Ascending aorta (tissue), 2 donors: ENCODE measurements around the gene CWF19L2. TPM values are rescaled to one million over a fixed set of nuclear protein-coding genes. Genes with fewer than 3 reads are reported as not detected.
"Not testable (repeated sequence)": the region's sequence is repeated elsewhere in the genome, so short reads cannot be mapped to it uniquely, and the experiment has no call there.

Experiments used
- DNase-seq, 2 donors: peaks; one replicate each; pipeline ENCODE4 v3.0.0-alpha.2; 2019; ENCODE audit warnings: low spot score in 2 of 2
- H3K27ac ChIP-seq, 2 donors: fragments of 200-600 bp; sonication (generic); one replicate each; pipeline ENCODE4 v1.5.1; 2016 to 2017; ENCODE audit warnings: mild to moderate bottlenecking in 1 of 2
- H3K27me3 ChIP-seq: fragments of 200-600 bp; sonication (generic); one replicate; pipeline ENCODE4 v1.5.1; 2017
- H3K36me3 ChIP-seq, 2 donors: fragments of 200-600 bp; sonication (generic); one replicate each; pipeline ENCODE4 v1.5.1; 2016
- H3K4me1 ChIP-seq, 2 donors: fragments of 200-600 bp; sonication (generic); one replicate each; pipeline ENCODE4 v1.5.1; 2016 to 2017; ENCODE audit warnings: mild to moderate bottlenecking in 1 of 2
- H3K4me3 ChIP-seq, 2 donors: fragments of 200-600 bp; sonication (generic); one replicate each; pipeline ENCODE4 v1.5.1; 2016 to 2017; ENCODE audit warnings: mild to moderate bottlenecking in 1 of 2
- H3K9me3 ChIP-seq, 2 donors: fragments of 200-600 bp; sonication (generic); one replicate each; pipeline ENCODE4 v1.5.1; 2016
- intact Hi-C: fragments of 100-400 bp; cut with DNase I; formaldehyde crosslinking; loops from one replicate; pipeline ENCODE4 v1.15.1; 2023
- total RNA-seq: library from RNA; depleted of rRNA; stranded (reverse); fragments of >200 nt; gene quantifications from one replicate; pipeline ENCODE4 v1.1.0, GENCODE V29; 2016
- TF ChIP-seq, protein P1 (sequence below), 3 experiments: fragments of 200-600 bp in 2 of 3; fragments of 450-650 bp in 1 of 3; sonication (generic) in 2 of 3; IDR thresholded peaks; one replicate each; pipeline ENCODE4 v1.5.1; 2016 to 2019; ENCODE audit warnings: antibody characterized with exemption in 3 of 3, mild to moderate bottlenecking in 1 of 3, moderate library complexity in 1 of 3

Gene CWF19L2
- total RNA-seq: 10.2 TPM

DNA sequence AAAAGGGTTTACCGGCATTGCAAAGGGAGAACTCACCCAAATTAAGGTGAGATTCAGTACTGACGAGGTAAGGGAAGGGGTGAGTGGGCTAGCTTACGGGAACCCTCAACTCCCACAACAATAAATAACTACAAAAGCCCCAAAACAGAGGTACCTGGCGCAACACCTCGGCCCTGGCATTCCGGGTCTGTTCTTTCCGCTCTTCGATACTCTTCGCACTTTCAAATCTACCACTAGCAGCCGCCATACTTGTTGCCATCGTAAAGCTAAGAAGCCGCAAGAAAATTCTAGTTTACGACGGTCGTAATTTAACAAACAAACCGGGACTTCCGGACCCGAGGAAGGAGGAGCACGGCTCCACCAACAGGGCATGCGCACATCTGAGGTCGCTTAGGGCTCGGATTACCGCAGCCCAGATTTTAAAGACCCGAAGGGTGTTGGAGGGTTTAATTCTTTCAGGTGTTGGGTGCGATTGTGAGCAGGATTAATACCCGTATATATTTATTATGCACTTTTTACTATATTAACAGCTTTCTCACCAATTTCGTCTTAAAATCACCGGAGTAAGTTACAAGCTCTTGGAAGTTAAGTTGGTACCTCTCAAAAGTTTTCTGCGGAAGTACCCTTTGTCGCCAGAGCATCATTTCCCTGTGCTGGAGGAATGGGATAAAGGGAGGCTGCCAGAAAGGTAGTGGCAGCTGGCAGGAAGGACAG lies at the start of gene CWF19L2:
CWF19L2 (minus strand) TSS at position 268 of the 714 bp plus-strand sequence; CDS start at position 259, 9 bp downstream.
- H3K36me3 ChIP-seq: peaks cover 13% of the 10 kb centered on the region in 2 donors
- H3K9me3 ChIP-seq: no peaks in the 10 kb centered on the region
- DNase-seq: peak; percentile 33 to 93
- intact Hi-C loops: loop anchor here (2.0 to 10.0 kb wide), 3 partner anchors 551 to 1207 kb away; partner anchors contain the start of genes ACAT1, CUL5 and DDX10
- no peaks in the 10 kb centered on the region for H3K4me1 ChIP-seq
- TF ChIP-seq, protein P1, sequence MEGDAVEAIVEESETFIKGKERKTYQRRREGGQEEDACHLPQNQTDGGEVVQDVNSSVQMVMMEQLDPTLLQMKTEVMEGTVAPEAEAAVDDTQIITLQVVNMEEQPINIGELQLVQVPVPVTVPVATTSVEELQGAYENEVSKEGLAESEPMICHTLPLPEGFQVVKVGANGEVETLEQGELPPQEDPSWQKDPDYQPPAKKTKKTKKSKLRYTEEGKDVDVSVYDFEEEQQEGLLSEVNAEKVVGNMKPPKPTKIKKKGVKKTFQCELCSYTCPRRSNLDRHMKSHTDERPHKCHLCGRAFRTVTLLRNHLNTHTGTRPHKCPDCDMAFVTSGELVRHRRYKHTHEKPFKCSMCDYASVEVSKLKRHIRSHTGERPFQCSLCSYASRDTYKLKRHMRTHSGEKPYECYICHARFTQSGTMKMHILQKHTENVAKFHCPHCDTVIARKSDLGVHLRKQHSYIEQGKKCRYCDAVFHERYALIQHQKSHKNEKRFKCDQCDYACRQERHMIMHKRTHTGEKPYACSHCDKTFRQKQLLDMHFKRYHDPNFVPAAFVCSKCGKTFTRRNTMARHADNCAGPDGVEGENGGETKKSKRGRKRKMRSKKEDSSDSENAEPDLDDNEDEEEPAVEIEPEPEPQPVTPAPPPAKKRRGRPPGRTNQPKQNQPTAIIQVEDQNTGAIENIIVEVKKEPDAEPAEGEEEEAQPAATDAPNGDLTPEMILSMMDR (IDR thresholded peaks at IDR 0.05): no peak
- peak within 1 kb of the TSS; percentile 74 to 75 for H3K27ac ChIP-seq
- H3K4me3 ChIP-seq: peak within 1 kb of the TSS; percentile 73 to 81
- no peaks in the 10 kb centered on the region for H3K27me3 ChIP-seq

DNA sequence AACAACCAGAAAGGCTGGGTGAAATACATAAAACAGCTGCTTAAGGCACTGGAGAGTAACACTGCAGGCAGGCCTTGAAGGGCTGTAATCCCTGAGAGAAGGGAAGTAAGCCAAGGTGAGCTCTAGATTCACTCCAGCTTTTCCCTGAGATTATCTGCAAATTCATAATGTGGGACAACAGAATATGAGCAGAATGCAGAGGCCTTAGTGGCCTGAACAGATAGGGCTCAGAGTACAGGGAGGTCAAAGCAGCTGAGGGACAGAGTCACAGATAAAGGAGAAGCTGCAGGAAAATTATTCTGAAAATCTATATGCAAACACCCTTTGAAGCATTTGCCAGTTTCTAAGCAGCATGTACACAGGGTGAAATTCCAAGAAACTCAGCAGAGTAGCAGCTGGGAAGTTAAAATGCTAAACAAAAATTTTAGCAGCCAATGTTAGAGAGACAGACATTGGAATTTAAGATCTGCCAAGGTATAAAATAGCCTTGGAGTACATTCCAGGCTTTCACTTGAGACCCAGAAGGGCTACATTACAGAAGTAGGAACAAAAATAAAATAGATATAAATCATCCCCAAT lies 48.1 kb upstream of the CWF19L2 start:
- TF ChIP-seq, protein P1 (IDR thresholded peaks at IDR 0.05): no peak
- Histone ChIP-seq H3K4me1 (no peaks in the 10 kb centered on the region), H3K36me3 (peaks cover 15 to 45% of the 10 kb centered on the region in 2 donors), H3K27me3 (no peaks in the 10 kb centered on the region), H3K9me3 (no peaks in the 10 kb centered on the region), H3K4me3 (no peak overlapping the region), H3K27ac (no peak overlapping the region)
- no peak for DNase-seq
- intact Hi-C loops: no loop called here

DNA sequence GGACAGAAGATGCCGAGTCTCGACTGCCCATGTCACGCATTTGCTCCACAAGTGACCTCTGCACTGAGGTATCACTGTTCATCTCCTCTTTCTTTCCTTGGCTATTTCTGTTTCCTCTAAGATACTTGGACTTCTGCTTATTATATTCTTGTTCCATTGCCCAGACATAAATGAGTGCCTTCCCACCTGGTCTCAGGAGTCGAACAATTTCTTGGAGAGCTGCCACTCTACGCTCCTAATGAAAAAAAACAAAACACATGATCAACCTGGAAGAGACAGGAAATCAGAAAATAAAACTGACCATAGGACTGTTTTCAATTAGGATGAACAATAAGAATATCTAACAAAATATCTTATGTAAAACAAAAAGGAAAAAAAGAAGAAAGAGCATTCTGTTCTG lies 47.4 kb upstream of the CWF19L2 start:
- H3K4me1 ChIP-seq: no peaks in the 10 kb centered on the region
- peaks cover 15 to 38% of the 10 kb centered on the region in 2 donors for H3K36me3 ChIP-seq
- intact Hi-C loops: no loop called here
- no peak overlapping the region for H3K27ac ChIP-seq
- DNase-seq: no peak
- TF ChIP-seq, protein P1 (IDR thresholded peaks at IDR 0.05): no peak
- no peaks in the 10 kb centered on the region for H3K9me3 ChIP-seq
- H3K4me3 ChIP-seq: no peak overlapping the region
- no peaks in the 10 kb centered on the region for H3K27me3 ChIP-seq

DNA sequence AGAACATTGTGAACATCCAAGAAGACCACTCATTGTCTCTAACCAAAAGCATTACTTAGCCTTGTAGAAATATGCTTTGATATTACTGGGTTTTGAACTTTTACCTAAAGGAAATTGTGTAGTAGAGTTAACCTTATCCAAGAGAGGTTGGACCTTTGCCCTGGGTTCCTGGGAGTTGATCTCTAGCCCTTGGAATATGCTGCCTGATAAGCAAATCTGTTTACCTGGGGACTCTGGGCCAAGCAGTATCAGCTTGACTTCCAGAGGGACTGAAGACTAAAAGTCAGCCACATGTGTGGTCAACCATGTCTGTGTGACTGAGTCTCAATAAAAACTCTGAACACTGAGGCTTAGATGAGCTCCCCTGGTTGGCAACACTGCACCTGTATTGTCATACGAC lies 44.1 kb upstream of the CWF19L2 start:
- no peak for DNase-seq
- H3K9me3 ChIP-seq: no peaks in the 10 kb centered on the region
- no peak overlapping the region for H3K4me3 ChIP-seq
- no peaks in the 10 kb centered on the region for H3K4me1 ChIP-seq
- intact Hi-C loops: no loop called here
- no peak overlapping the region for H3K27ac ChIP-seq
- TF ChIP-seq, protein P1 (IDR thresholded peaks at IDR 0.05): no peak
- H3K36me3 ChIP-seq: peaks cover 15 to 32% of the 10 kb centered on the region in 2 donors
- H3K27me3 ChIP-seq: no peaks in the 10 kb centered on the region

DNA sequence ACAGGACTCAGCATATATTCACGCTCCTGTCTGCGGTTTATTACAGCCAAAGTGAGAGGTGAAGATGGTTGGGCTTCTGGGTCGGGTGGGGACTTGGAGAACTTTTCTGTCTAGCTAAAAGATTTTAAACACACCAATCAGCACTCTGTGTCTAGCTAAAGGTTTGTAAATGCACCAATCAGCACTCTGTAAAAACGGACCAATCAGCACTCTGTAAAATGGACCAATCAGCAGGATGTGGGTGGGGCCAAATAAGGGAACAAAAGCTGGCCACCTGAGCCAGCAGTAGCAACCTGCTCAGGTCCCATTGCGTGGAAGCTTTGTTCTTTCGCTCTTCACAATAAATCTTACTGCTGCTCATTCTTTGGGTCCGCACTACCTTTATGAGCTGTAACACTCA lies 39.7 kb upstream of the CWF19L2 start:
- DNase-seq, H3K4me3 ChIP-seq, H3K27me3 ChIP-seq, H3K36me3 ChIP-seq, H3K27ac ChIP-seq, H3K9me3 ChIP-seq, intact Hi-C loops, H3K4me1 ChIP-seq: not testable (repeated sequence)

DNA sequence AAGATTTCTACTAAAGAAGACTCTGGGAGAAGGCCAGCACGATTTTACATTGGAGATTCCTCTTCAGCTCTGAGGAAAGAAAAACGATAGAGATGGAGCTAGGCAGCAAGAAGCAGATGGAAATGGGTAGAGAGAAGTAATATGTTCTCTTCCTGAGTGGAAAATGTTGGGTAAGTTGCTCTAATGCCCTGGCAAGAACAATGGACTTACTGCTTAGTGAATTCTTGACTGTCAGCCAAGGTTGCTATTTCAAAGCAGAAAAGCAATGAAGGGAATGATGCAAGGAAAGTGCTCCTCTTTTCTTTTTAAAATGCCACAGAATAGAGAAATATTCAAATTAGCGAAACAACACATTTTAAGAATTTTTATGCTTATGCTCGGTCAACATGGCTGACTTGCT lies 38.4 kb upstream of the CWF19L2 start:
- no peak overlapping the region for H3K4me3 ChIP-seq
- H3K4me1 ChIP-seq: no peaks in the 10 kb centered on the region
- TF ChIP-seq, protein P1 (IDR thresholded peaks at IDR 0.05): no peak
- H3K36me3 ChIP-seq: no peaks in the 10 kb centered on the region
- H3K27me3 ChIP-seq: no peaks in the 10 kb centered on the region
- H3K9me3 ChIP-seq: no peaks in the 10 kb centered on the region
- intact Hi-C loops: no loop called here
- DNase-seq: no peak
- H3K27ac ChIP-seq: no peak overlapping the region
